Neural cell (in vitro differentiated cells): Measurements from ENCODE around the gene CFAP161.

ENCODE experiments used
- POLR2AphosphoS5 ChIP-seq: IDR thresholded peaks from 2 replicates; pipeline ENCODE4 v1.6.1; 2012
- TF ChIP-seq, protein P1 (sequence below): fragments of 450-650 bp; IDR thresholded peaks from 2 replicates; pipeline ENCODE4 v1.5.1; 2014; ENCODE audit warnings: antibody characterized with exemption, mild to moderate bottlenecking, moderate library complexity; ENCODE audit not compliant: poor library complexity, severe bottlenecking

DNA sequence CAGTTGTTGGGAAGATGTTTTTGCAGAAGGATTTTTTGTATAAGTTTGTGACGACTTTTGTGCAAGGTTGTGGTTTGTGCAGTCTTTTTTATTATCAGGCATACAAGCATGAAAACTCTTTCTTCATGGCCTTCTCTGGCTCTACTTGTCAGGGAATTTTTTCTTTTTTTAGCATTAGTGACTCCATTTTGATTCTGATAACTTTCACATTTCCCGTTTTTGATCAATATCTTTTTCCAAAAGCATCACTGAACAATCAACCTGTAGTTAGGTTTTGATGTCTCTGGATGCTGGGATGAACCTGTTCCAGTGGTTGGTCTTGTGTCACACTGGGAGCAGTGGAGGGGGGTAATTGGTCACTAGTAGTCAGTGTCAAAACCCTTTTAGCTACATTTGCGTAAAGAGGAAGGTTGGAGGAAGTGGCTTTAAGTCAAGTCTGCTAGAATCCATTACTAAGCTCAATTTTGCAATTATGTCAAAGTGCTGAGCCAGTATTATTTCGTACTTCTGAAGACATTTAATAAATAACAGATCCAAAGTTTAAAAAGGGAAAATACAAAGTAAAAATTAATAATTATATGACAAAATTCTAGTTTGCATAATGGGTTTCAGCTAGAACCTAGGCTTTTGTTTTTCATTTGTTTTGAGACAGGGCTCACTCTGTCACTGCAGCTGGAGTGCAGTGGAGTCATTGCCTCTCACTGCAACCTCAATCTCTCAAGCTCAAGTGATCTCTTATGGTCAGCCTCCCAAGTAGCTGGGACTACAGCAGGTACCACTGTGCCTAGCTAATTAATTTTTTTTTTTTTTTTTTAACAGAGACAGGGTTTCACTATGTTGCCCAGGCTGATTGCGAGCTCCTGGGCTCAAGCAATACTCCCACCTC, 18.8 kb upstream of the CFAP161 start:
- TF ChIP-seq POLR2AphosphoS5 = no peak
- TF ChIP-seq, protein P1, sequence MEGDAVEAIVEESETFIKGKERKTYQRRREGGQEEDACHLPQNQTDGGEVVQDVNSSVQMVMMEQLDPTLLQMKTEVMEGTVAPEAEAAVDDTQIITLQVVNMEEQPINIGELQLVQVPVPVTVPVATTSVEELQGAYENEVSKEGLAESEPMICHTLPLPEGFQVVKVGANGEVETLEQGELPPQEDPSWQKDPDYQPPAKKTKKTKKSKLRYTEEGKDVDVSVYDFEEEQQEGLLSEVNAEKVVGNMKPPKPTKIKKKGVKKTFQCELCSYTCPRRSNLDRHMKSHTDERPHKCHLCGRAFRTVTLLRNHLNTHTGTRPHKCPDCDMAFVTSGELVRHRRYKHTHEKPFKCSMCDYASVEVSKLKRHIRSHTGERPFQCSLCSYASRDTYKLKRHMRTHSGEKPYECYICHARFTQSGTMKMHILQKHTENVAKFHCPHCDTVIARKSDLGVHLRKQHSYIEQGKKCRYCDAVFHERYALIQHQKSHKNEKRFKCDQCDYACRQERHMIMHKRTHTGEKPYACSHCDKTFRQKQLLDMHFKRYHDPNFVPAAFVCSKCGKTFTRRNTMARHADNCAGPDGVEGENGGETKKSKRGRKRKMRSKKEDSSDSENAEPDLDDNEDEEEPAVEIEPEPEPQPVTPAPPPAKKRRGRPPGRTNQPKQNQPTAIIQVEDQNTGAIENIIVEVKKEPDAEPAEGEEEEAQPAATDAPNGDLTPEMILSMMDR = no peak
